Fibroblast of skin of scalp (primary cell): ENCODE results near the gene VSTM4.

Source experiments
- DNase-seq: peaks from one replicate; pipeline ENCODE4 v3.0.0-alpha.2; 2013

The VSTM4 gene

DNA sequence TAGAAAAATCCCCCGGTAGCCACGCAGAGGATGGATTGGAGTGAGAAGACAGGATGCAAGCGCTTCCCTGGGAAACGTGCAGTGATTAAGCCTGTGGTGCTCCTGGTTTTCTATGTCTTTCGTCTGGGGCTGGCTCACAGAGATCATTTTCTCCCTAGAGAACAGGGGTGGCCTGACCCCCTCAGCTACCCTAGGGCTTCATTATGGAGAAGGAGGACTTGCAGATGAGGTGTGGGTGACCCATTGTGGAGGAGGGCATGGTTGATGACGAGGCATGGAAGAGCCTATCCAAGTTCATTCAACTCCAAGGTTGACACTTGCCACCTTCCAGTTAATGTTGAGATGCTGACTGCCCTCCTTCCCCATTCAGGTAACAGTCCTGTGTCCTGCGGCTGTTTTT lies 75.9 kb downstream of the VSTM4 start:
- DNase-seq, result no peak

DNA sequence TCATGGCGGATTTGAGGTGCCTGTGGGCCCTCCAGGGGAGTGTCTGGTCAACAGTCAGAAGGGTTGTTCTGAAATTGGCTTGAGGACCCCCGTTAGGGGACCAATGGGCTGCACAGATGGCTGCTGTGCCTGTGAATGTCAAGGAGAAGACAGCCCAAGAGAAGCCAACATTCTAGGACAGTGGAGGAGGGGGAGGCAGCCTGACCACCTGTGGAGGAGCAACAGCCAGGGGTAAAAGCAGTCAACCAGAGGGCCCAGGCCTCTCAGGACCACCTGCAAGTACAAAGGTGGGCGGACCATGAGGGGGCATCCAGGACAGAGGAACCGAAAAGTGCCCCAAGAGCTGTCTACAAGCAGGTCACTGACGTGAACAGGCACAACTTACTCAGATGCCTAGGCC lies 76.6 kb downstream of the VSTM4 start:
- DNase-seq, result no peak

DNA sequence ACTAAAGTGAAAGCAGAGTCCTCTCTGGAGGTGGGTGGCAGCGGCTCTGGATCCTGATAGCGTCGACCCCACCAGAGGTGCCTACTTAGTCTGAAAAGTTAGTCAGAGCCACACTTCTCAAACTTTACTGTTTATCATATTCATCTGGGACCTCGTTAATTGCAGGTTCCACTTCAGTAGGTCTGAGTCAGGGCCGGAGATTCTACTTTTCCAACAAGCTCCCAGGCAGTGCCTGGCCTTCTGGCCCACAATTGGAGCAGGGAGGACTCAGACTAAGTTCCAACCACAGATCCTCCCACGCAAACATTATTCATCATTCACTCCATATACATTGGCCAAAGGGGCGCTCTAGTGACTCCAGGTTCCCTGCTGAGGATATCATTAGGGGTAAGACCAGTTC lies 78.1 kb downstream of the VSTM4 start:
- peak; percentile 40 for DNase-seq

DNA sequence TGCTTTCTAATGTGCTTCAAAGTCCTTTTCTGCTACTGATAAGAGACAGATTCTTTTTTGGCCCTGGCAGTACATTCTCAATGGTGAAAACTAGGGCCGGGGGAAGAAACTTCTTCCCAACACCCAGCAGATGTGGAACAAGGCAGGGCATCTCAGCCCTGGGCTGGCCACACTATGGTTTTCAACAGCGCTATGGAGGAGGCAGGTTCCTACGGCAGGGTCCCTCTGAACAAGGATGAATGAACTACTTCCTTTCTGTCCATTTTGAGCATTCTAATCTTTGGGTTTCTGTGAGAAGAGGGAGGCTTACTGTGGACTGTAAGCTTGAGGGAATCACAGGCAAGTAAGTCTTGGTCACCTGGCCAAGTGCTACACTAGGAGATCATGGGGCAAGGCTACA lies 78.7 kb downstream of the VSTM4 start:
- no peak for DNase-seq

DNA sequence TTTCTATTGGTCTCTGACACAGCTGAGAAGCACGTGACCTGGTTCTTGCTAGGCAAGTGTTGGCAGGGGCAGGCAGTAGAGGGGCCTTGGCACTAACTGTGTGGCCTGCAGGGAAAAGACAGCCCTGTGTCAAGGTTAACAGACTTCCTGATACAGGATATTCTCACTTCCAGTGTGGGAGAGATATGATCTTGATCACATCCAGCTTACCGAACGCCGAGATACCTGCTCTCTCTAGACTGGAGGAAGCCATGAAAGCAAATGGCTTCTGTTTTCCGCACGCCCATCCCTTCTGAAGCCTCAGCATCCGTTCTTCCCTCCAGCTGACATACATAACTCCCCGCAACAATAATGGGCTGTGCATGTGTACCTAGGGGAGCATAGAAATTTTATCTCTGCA lies 79.4 kb downstream of the VSTM4 start:
- no peak for DNase-seq

DNA sequence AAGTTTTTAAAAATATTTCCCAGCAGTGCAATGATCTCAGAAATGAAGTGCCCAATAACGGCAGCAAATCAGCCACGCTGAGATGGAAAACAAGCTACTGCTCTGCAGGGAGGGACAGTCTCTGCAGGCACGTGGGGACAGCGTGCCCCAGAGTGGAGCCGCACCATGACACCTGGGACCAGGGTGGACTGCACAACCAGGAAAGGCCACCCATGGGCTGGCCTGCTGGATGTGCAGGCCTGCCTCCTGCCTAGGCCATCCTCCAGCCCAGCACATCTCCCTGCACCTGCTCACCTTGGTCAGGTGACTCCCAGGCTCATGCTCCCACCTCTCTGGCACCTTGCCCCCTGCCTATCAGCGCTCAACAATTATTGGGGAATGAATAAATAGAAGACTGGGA lies 80.4 kb downstream of the VSTM4 start:
- no peak for DNase-seq

DNA sequence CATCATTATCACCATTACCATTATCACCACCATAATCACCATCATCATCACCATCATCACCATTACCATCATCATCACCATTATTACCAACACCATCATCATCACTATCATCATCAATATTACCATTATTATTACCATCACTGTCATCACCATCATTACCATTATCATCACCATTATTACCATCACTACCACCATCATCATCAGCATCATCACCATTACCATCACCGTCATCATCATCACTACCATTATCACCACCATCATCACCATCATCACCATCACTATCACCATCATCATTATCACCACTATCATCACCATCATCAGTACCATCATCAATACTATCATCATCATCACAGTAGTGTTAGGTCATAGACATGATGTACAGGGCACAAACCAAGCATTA lies 81.4 kb downstream of the VSTM4 start:
- no peak for DNase-seq

DNA sequence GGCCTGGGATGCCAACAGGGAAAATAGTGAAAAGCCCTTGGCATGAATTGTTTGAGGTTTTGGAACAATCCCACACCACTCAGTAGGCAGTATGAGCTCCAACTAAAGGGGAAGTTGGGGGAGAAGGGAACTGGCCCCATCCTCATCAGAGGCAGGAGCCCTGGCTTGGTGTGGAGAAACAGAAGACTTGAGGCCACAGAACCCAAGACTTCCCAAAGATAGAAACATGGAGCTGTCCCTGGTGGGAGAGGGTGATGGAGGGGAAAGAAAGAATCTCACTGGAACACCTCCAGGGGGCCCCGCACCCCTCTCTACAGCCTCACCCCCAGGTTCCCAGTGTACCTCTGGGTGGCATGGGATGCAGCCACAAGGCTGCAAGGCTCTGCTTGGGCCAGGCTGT lies 85.7 kb downstream of the VSTM4 start:
- DNase-seq, result no peak

DNA sequence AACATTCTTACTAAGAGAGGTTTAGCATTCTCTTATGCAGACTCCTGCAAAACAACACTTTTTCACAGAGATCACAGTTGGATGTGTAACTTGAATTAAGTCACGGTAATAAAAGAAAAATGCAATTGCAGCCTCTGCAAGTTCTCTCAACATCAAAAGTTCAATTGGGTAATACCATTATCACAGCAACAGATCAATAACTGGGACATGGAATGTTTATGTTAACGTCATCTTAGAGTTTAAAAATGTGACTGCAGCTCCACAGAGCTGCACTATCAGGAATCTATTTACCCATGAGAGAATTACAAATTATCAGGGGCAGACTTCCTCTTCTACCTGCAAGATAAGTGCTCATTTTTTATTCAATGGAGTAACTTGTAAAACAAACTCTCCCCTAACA lies 86.7 kb downstream of the VSTM4 start:
- no peak for DNase-seq

DNA sequence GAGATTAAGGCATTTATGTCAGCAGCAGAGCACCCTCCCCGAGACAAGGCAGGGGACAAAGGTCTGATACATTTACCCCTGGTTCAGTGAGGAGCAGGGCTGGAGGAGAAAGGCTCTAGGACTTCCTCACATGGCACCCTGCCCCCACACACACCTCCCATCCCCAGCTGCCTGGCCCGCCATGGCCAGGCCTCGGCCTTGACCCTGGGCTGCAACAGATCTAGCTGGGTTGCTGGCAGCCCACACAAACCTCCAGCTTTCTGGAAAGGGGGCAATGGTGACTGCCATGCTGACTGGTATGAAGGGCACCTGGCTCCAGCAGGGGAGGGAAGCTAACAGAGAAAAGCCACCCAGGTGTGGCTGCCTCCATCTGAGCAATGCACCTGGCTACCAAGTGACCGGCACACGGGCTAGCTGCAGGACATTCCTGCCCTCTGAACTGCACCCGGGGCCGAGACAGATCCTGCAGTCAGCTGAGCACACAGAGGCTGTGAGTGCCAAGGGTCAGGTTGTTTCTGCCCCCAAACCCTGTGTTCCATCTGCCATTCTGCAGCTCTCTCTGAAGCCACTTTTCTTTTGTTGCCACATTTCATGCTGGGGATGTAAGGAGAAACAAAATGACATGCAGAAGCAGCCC lies 89.9 kb downstream of the VSTM4 start:
- no peak for DNase-seq

DNA sequence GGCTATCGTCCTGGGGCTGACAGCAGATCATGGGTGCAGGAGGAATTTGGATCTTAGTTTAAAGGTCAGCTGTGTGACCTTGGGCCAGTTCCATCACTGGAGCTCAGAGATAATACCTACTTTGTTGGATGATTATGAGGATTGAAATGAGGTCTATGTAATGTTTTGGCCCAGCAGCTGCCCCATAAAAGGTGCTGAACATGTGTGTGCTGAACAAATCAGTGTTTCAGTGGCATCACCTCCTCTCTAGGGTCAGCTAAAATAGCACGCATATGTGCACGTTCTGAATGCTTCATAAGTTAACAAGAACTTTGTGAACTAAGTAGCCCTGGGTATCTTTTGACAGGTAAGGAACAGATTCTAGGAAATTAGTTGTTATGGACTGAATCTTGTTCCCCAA lies 90.8 kb downstream of the VSTM4 start:
- DNase-seq, result no peak

DNA sequence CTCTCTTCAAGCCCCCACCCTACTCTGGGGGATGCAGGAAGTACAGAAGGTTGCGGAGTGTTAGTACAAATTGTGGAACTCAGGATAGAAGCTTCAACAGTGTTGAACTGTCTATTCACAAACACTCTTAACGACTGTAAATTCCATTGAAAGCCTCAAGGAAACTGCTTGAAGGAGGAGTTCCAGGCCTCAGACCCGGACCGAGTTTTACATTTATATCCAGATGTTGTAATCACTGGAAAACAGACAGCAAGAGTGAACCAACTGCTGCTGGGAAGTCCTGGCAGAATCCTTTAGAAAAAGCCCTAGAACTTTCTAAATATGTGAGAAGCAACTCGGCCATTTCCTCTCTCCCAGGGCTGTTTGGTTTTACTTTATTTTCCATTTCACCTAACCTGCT lies 91.6 kb downstream of the VSTM4 start:
- DNase-seq, result no peak

DNA sequence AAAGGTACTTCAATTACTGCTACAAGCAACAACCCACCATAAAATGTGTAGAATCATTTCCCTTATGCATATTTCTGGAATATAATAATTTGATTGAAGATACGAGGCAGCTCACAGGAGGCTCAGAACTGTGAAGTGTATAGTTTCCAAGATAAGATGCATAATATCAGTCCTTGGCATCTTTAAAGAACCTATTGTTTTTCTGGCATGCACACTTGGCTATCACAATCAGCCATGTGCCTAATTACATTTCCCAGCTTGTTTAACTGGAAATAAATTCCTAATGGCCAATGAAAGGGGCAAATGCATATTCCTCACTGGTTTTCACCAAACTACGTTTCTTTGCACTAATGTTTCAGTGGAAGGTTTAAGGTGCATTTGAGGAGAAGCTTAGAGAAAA lies 92.3 kb downstream of the VSTM4 start:
- DNase-seq, result no peak

DNA sequence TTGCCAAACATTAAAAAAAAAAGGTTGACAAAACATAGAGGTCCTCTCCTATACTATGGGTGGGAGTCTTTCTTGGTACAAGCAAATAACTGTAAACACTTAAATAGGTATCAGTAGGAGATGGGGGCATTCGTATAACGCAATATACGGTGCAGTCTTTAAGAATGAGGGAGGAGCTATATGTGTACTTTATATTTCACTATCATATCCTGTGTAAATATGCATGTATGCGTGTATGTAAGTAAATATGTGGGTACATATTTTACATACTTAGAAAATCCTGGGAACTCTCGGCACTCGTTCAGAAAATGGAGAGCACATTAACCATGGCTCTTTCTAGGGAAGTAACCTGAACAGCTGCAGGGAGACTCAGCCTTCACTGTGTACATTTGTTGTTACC lies 93.6 kb downstream of the VSTM4 start:
- DNase-seq, result no peak

DNA sequence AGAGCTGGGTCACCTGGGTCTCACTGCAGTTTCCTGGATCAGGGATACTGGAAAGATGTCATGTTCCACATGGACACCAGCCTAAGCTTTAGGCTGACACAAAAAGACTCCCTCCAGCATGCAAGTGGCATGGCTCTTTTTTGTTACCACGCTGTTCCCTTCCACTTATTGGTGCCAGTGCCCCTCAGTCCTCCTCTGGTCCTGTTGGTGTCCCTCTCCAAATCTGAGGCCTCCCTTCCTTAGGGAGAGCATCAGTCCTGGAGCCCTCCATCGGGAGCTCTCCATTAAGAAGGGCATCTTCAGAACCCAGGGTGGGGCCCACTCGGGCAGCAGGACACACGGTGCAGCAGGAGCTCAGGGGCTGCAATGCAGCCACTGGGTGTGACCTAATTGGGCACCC lies 99.6 kb downstream of the VSTM4 start:
- no peak for DNase-seq

DNA sequence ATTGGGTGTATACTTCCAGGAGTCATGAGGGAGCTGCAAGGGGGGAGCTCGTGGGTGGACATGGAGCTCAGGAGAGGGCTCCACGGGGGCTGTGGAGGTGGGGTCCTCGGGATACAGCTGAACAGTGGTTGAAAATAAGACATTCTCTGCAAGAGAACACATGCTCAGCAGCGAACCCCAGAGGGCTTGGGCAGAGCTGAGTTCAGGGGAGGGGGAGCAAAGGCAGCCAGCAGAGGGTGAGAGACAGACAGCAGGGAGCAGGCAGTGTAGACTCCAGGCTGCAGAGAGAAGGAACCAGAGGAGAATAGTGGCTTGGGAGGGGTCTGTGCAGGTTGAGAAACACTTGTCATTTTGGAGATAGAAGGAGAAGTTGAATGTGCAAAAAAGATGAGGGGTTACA lies 102.7 kb downstream of the VSTM4 start:
- DNase-seq, result no peak

DNA sequence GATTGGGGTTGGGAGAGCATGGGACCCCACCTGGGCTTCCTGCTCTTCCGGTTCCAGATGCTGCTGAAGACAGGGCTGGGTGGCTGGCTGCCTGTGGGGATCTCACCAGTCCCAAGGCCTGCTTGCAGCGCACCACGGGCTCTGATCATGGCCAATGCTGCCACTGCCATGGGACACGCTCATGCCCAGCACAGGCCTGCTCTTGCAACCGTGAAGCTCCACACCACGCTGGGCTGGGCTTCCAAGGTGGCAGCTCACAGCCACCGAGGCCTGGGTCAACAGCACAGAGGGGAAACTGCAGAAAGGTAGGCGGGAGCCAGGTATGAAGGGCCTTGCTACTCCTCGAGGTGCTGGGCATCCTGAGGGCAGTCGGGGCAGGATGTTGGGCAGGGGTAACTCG lies 103.6 kb downstream of the VSTM4 start:
- DNase-seq, result no peak

DNA sequence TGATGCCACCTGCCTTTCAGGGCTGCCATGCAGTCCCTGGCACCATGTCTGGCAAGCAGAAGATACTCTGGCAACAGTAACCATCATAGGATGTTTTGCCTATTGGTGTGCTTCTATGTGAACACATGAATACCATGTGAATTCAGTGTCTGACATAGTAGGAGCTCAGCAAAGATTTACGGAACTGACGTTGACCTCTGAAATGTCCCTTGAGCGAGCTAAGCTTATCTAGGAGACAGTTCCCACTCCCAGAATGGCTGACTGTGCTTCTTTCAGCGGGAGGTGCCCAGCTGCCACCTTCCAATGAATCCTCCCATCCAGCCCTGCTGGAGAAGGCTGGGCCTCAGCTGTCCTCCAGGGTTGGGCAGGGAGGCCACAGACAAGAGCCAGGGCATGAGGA lies 104.5 kb downstream of the VSTM4 start:
- no peak for DNase-seq

DNA sequence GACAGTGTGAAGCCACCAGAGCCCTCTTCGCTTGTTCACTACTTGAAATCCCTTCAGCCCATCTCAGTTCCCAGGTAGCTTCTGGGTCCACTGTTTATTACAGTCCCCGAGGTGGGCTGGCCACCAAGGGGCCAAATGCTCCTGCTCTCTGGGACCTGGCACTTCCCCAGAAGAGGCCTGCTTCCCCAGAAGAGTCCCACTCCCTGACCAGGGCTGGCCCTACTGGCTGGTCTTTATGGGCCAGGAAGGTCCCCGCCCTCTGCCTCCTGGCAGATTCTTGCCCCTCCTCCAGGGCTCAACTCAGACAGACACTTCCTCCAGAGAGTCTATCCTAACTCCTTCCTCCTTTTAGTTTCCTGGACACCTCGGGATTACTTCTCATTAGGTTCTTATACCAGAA lies 105.0 kb downstream of the VSTM4 start:
- no peak for DNase-seq

DNA sequence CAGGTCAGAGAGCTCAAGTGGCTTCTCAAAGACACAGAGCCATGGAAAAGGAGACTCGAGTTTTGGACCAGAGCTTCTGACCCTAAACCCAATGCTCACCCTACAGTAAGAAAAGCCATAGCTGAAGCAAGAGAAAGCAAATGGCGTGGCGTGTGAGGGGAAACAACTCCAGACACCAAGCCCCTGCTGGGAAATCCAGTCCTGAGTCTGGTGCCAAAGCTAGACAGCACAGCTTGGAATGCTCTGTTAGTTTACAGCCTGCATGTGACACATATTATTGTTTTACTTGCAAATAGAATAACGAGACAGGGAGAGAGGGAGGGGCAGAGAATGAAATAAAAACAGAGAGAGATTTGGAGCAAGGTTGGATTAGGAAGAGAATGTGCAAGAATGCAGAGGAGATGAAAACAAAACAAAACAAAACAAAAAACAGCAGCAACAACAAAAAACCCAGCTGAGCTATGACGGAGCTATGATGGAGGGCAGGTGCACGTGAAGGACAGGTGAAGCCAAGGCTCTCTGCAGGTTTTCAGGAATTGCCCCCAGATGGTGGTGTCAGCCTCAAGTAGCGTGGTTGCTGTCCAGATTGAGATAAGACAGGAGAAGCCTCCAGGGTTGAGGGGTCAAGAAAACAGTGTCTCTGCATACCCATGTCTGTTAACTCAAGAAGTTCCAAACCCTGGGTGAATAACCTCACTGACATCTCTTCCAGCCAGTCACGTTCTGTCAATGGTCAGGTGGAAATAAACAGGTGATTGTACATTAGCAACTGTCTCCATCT lies 105.9 kb downstream of the VSTM4 start:
- peak; percentile 47 for DNase-seq

DNA sequence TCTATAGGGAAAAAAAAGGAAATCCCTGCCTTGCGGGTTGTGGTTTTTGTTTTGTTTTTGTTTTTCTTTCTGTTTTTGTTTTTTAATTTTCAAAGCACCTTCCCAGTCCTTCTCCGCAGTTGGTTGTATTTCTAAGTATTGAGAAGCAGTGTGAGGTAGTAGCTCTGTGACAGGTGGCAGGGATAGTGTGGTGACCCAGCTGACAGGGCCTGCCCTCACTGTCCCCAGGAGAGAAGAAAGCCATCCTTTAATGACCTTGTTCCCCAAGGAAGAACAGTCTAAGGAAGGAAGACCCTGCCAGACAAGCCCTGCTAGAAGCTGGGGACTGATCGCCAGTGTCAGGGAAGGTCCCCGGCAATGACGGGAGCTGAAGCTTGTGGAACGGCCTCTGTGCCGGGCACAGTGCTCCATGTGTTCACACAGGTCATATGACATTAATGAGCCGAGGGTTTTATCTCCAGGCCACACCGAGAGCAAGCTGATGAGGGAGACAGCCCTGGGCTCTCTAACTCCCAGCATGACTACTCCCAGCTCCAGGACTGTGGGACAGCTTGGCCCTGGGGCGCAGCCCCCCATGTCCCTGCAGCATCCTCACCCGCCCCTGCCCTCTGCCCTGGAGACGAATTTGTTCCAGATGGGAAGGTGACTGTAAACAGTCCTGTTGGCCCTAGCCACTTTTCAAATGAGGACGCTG lies 106.7 kb downstream of the VSTM4 start:
- no peak for DNase-seq

DNA sequence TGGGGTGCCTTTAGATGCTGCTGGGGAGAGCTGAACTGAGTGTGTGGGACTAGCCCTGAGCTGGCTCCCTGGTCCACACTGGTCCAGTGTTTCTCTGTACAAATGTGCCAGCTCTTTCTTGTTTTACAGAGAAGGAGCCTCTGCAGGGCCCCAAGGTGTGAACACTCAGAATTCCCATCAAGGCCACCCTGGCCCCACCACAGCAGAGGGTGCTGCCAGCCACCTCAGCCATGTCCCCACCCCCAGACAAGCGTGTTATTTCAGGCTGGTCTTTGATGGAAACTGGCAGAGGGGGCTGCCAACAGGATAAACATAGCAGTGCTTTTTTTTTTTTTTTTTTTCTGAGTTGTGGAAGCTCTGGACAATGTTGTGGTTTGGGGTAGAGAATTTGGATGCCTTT lies 107.2 kb downstream of the VSTM4 start:
- no peak for DNase-seq

DNA sequence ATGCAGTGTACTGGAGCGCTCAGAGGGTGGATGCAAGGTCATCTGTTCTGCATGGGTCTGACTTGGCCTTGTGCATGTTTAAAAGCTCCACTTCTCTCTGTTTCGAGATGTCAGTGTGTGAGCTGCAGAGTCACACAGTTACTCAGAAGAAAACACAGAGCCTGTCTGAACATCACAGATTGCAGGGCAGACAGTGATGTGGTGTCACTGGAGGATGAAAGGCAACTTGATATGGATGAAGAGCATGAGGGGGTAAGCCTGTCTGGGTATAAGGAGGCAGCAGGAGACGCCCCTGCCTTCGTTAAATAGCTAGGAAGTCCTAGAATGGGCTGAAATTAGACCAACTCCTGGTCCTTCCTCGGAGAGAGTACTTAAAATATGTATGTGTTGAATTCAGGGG lies 108.2 kb downstream of the VSTM4 start:
- DNase-seq, result no peak

DNA sequence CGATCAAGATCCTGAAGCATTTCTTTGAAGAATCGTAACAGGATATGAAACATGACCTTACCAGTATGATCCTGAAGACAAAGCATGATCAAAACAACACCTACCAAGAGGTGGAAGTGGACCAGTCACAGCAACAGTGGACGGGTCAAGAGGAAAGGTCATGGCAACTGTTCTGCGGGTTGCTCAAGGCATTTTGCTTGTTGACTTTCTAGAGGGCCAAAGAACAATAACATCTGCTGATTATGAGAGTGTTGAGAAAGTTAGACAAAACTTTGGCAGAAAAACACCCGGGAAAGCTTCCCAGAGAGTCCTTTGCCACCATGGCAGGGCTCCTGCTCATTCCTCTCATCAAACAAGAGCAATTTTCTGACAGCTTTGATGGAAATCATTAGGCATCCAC lies 110.1 kb downstream of the VSTM4 start:
- no peak for DNase-seq
